Ovary (tissue), 3 donors: ENCODE data around the gene LZTFL1.

Source experiments
- POLR2A ChIP-seq: fragments of 450-650 bp; IDR thresholded peaks from one replicate; pipeline ENCODE4 v1.6.1; 2017; ENCODE audit warnings: antibody characterized with exemption, mild to moderate bottlenecking, moderate library complexity
- TF ChIP-seq, protein P1 (sequence below), 3 donors: fragments of 450-650 bp in 2 of 3; fragments of 200-600 bp in 1 of 3; IDR thresholded peaks; one replicate each; pipeline versions ENCODE4 v1.5.1 to v1.8.0; 2016 to 2022; ENCODE audit warnings: antibody characterized with exemption in 3 of 3, mild to moderate bottlenecking in 1 of 3
- donor health status: DM: no; HTN: no; CAD: no.

DNA sequence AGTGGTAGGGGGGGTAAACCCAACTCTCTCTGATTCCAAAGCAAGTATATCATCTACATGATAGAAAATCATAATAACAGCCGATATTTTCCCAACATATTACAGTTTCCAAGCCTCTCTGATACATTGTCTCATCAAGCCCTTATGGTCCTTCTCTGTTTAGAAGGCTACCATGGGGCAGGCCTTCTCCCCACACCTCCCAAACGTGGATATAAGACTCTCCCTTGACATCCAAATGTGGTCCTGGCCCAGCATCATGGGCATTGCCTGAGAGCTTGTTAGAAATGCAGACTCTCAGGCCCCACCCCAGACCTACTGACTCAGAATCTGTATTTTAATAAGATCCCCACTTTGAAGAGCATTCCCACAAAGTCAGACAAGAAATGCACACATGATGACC, 26.7 kb upstream of the LZTFL1 start:
- TF ChIP-seq, protein P1, sequence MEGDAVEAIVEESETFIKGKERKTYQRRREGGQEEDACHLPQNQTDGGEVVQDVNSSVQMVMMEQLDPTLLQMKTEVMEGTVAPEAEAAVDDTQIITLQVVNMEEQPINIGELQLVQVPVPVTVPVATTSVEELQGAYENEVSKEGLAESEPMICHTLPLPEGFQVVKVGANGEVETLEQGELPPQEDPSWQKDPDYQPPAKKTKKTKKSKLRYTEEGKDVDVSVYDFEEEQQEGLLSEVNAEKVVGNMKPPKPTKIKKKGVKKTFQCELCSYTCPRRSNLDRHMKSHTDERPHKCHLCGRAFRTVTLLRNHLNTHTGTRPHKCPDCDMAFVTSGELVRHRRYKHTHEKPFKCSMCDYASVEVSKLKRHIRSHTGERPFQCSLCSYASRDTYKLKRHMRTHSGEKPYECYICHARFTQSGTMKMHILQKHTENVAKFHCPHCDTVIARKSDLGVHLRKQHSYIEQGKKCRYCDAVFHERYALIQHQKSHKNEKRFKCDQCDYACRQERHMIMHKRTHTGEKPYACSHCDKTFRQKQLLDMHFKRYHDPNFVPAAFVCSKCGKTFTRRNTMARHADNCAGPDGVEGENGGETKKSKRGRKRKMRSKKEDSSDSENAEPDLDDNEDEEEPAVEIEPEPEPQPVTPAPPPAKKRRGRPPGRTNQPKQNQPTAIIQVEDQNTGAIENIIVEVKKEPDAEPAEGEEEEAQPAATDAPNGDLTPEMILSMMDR (IDR thresholded peaks at IDR 0.05), result no peak
- no peak for TF ChIP-seq POLR2A
